DND-41 (cell line): ENCODE data around the gene DOK6.

Experiments
- EZH2 ChIP-seq: IDR thresholded peaks from 3 replicates; pipeline ENCODE4 v1.6.1; 2012; ENCODE audit warnings: borderline replicate concordance, low read depth, mild to moderate bottlenecking, moderate library complexity, low read length, inconsistent platforms; ENCODE audit not compliant: severe bottlenecking
- TF ChIP-seq, protein P1 (sequence below): IDR thresholded peaks from 2 replicates; pipeline ENCODE4 v1.5.1; 2012; ENCODE audit warnings: borderline replicate concordance, low read length, moderate library complexity, mild to moderate bottlenecking; ENCODE audit not compliant: poor library complexity, severe bottlenecking; ENCODE audit errors: extremely low read depth

DNA sequence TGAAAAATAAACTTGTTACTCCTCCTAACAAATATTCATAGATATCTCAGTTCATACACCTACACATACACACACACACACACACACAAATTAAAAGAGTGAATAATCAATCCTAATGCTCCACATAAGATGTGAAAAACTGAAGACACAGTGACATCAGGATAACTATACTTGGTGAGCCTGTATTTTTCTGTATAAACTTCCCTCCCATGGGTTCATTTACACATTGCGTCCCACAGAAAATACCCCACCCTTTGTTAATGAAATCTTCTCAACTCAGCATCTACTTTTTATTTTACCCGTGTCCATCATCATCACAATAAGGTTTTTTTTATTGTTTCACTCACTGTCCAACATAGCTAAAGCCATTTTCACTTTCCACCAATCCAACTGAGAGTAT, 486.6 kb downstream of the DOK6 start:
- TF ChIP-seq, protein P1, sequence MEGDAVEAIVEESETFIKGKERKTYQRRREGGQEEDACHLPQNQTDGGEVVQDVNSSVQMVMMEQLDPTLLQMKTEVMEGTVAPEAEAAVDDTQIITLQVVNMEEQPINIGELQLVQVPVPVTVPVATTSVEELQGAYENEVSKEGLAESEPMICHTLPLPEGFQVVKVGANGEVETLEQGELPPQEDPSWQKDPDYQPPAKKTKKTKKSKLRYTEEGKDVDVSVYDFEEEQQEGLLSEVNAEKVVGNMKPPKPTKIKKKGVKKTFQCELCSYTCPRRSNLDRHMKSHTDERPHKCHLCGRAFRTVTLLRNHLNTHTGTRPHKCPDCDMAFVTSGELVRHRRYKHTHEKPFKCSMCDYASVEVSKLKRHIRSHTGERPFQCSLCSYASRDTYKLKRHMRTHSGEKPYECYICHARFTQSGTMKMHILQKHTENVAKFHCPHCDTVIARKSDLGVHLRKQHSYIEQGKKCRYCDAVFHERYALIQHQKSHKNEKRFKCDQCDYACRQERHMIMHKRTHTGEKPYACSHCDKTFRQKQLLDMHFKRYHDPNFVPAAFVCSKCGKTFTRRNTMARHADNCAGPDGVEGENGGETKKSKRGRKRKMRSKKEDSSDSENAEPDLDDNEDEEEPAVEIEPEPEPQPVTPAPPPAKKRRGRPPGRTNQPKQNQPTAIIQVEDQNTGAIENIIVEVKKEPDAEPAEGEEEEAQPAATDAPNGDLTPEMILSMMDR: no peak
- TF ChIP-seq EZH2: no peak
